HG03342 (cell line): ENCODE measurements around the gene ST8SIA4.
"Not testable (repeated sequence)": the region's sequence is repeated elsewhere in the genome, so short reads cannot be mapped to it uniquely, and the experiment has no call there.

Experiments
- ATAC-seq: cut with Tn5 transposase; IDR thresholded peaks from one replicate; pipeline ENCODE4 v1.9.1; 2021; ENCODE audit warnings: mild to moderate bottlenecking, moderate library complexity; ENCODE audit not compliant: unreplicated experiment

Gene ST8SIA4

DNA sequence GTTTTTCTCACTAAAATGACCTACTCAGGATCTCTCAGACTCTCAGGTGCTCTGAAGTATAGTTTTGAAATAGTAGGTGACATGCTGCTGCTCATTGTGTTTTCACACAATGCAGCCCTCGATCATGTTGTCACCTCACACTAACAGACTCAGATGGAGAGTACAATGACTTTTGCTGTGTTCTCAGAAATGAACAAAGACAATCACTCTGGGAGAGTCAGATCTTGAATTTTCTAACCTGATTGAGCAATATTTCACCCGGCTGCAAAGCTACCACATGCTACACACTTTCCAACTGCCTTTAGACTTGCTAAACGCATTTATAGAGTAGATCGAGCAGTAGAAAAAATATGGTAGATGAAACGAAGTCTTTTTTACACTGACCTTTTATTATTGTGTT is 113.4 kb downstream of the ST8SIA4 start:
- no peak for ATAC-seq

DNA sequence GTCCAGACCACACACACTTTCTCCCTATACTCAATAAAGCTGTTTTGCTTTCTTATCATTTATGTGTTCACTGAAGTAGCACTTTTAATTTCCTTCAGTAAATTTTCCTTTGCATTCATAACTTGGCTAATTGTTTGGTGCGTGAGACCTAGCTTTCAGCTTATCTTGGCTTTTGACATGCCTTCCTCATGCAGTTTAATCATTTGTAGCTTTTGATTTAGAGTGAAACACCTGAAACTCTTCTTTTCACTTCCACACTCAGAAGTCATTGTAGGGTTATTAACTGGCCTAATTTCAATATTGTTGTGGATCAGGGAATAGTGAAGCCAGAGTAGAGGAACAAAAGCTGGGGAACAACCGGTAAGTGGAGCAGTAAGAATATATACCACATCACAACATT is 114.7 kb downstream of the ST8SIA4 start:
- peak; percentile 26 for ATAC-seq

DNA sequence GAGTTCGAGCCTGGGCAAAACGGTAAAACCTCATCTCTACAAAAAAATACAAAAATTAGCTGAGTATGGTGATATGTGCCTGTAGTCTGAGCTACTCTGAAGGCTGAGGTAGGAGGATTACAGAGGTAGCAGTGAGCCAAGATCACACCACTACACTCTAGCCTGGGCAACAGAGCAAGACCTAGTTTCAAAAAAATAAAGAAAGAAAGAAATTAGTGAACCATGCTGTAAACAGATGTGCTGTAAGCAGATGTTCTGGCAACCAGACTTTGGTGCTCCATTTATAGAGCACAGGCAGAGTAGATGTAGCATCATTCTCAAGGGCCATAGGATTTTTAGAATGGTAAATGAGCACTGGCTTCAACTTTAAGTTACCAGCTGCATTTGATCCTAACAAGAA is 115.4 kb downstream of the ST8SIA4 start:
- ATAC-seq, result peak; percentile 73

GRCh38 chr5:100785536-100785935 is 117.5 kb downstream of the ST8SIA4 start:
- not testable (repeated sequence) for ATAC-seq

DNA sequence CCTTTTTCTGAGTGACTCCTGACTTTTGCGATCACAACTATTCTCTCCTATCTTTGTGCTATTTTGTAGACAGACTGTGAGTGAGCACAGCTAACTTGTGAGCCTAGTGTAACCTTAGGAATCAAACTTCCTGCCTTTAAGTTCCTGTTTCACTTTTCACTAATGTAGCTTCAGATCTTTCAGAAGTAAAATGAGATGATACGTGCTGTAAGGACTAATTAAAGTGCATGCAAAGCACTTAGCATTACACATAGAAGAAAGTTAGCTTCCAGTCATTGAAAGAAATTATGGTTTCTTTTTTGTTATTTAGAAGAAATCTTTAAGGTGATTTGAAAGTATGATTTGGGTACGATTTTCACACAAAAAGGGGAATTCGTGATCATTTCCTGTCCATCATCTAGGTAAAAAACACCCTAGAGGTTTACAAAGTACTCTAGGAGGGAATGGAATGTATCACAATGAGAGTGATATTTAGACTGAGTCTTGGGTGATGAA is 122.7 kb downstream of the ST8SIA4 start:
- ATAC-seq, result peak; percentile 79

DNA sequence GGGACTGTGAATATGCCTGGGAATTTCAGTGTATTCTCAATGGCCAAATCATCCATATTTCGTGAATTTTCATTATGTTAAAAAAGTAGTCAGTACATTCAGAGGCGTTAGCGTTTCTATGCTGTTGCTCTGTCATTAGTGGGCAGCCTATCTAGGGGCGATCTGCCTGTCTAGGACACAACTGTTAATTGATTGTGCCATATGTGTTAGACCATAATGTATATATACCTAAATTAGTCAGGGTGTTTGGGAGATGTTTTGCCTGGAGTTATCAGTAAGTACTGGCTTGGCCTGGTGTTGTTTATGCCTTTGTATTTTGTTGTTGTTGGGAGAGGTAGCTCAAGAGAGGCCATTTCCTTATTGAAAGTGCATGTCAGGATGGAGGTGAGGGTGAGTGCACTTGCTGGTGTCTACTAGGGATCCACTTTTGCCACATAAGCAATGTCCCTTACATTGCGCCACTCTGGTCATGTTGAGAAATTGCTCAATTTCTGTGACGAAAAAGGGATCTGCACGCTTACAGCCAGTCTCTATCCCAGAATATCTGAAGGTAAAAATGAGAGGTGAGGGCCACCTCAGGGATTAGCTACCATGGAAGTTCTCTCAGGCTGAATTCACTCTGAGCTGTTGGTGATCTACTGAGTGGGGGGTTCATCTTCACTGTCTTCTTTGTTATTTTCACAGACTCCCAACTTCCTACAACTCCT is 123.3 kb downstream of the ST8SIA4 start:
- peak; percentile 34 for ATAC-seq

DNA sequence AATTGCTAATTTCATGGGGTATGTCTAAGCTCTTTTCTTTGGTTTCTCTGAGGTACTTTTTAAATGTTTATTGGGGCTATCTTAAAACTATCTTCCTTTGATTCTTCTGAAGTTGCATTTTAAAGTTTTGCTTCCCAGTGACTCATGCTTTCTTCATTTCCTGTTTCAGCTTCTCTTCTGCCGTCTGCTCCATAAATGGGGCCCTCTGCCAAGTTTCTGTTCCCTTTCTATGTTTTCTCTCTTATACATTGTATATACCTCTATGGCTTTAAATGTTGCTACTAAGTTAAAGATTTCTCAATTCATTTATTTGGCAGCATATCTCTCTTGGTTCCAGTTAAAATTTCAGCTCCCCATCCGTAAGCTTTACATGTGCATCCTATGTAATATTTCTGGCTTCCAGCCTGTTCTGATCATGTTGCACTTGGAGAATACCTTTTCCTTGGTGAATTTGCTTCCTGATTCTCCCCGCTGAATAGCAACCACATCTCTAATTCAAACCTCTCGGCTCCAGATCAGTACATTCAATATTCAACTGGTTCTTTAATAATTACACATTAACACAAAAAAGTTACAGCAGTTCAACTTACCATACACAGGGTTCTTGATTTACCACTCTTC is 125.3 kb downstream of the ST8SIA4 start:
- peak; percentile 70 for ATAC-seq

GRCh38 chr5:100775533-100775855 is 127.6 kb downstream of the ST8SIA4 start:
- no peak for ATAC-seq

- ATAC-seq, result no peak
Measured at GRCh38 chr5:100772548-100772947, 130.5 kb downstream of the ST8SIA4 start.

DNA sequence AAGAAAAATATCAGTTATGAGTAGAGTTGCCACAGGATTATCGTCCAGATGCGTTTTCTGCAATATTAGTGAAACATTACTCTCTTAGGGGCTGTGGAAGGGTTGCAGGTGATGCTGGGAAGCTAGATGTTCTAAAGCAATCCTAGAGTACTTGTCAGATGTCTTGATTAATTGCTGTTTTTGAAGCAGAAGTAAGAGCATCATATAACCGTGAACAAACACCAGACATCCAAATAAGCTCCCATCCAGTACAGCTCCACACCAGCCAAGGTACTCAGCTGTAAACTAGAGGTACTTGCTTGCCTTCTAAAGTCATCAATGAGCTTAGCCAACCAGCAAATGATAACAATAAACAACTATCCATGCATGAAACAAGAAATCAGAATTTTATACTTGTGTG is 131.1 kb downstream of the ST8SIA4 start:
- ATAC-seq, result no peak

DNA sequence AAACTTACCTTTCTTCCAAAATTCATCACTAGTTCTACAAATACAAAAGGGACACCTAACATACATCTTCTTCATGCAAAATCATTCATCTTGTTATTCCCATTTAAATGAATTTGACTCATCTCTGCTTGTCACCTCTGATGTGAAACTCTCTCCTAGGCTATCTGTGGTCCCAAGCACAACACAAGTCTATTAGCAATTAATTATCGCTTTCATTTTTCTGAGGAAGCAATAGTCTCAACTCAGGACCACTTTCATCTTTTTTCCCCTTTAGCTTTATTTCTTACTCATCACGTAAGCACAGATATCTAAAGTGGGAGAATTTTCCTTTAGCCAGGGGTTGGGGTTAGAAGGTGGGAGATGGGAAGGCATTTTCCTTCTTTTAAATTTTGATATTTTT is 131.9 kb downstream of the ST8SIA4 start:
- ATAC-seq, result no peak

DNA sequence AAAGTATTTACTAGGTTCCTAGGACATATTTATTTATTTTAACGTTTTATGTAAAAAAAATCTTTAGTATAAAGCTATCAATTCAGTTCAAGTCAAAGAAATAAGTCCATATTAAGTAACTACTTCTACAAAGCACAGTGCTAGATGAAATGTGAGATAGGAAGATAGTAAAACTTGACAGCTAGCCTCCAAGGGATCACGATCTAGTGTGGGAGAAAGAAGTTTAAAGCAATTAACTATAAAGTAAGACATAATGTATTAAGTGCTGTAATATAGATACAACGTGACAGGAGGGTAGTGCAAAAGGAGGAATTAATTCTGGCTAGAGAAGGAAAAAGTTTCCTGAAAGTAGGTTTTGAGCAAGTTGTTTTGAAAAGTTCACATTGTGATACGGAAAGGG is 134.9 kb downstream of the ST8SIA4 start:
- no peak for ATAC-seq

DNA sequence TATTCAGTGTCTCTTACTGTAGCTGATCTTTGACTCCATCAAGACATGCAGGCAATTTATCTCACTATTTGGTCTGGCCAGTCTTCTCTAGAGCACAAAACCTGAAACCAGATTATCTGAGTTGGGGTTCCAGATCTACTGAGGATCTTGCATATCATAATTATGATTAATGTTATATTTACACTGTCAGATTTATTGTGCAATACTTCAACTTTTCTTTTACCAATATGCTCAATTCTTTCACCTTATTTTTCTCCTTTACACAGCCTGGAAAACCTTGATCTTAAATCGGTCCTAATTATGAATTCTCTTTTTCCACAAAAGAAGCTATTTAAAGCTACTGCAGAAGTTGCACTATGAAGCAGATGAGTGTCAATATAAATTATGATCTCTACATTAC is 140.1 kb downstream of the ST8SIA4 start:
- no peak for ATAC-seq

DNA sequence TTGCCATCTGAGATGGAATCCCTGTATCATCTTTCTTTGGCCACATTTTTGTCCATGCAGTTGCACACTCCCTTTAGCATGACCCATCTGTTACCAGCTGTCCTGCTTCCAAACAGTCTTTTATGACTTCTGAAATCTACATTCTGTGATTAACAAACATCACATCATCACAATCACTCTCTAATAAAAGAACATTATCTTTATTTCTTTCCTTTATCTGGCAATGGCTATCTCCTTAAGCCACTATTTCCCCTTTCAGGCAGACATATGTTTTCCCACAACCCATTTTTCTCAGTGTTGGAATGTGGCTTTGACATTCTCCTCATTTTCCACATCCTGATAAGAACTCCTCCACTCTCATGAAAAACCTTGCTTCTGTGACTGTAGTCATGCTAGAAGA is 141.0 kb downstream of the ST8SIA4 start:
- ATAC-seq, result no peak

- no peak for ATAC-seq
Measured at GRCh38 chr5:100761192-100761591, 141.9 kb downstream of the ST8SIA4 start.

- no peak for ATAC-seq
Measured at GRCh38 chr5:100760688-100761087, 142.4 kb downstream of the ST8SIA4 start.

- no peak for ATAC-seq
Measured at GRCh38 chr5:100758780-100759179, 144.3 kb downstream of the ST8SIA4 start.

- ATAC-seq, result no peak
Measured at GRCh38 chr5:100758306-100758705, 144.8 kb downstream of the ST8SIA4 start.

GRCh38 chr5:100757618-100758017 is 145.5 kb downstream of the ST8SIA4 start:
- no peak for ATAC-seq
